ENCODE data around the gene SETBP1.

SETBP1 gene

GRCh38 chr18:45050712-45051601, 370.3 kb downstream of the SETBP1 start:
- POLR2A ChIA-PET = no interaction called here
- TF ChIP-seq ZNF530 (tag by site-specific recombination; IDR thresholded peaks at IDR 0.05; ENCODE audit: low read depth) (no peak), ZNF664 (tag by site-specific recombination; IDR thresholded peaks at IDR 0.05) (0 out of 2 replicates have a peak, but pooled peaks have one; percentile 55), ZNF677 (tag by site-specific recombination; IDR thresholded peaks at IDR 0.05) (no peak), SETDB1 (IDR thresholded peaks at IDR 0.05; ENCODE audit: insufficient read length, low read length) (no peak), ZNF362 (tag by site-specific recombination; IDR thresholded peaks at IDR 0.05) (0 out of 2 replicates have a peak, but pooled peaks have one; percentile 28), ZNF596 (tag by site-specific recombination; IDR thresholded peaks at IDR 0.05) (no peak), ZNF423 (tag by site-specific recombination; IDR thresholded peaks at IDR 0.05) (no peak), ZNF341 (tag by site-specific recombination; IDR thresholded peaks at IDR 0.05; ENCODE audit: low read depth) (no peak), GFI1B (tag by site-specific recombination; IDR thresholded peaks at IDR 0.05) (peak; percentile 98), ZNF140 (tag by site-specific recombination; IDR thresholded peaks at IDR 0.05) (no peak), ZFP69B (tag by site-specific recombination; IDR thresholded peaks at IDR 0.05) (0 out of 2 replicates have a peak, but pooled peaks have one; percentile 43), ZNF223 (tag by site-specific recombination; IDR thresholded peaks at IDR 0.05) (no peak), ZNF214 (tag by site-specific recombination; IDR thresholded peaks at IDR 0.05; ENCODE audit: borderline replicate concordance) (no peak), ZNF433 (tag by site-specific recombination; IDR thresholded peaks at IDR 0.05; ENCODE audit: low read depth) (no peak), ZBTB1 (tag by site-specific recombination; IDR thresholded peaks at IDR 0.05) (0 out of 2 replicates have a peak, but pooled peaks have one; percentile 78), ZBTB48 (tag by site-specific recombination; IDR thresholded peaks at IDR 0.05) (no peak), ZNF302 (tag by site-specific recombination; IDR thresholded peaks at IDR 0.05; ENCODE audit: low read depth) (no peak), FEZF1 (tag by site-specific recombination; IDR thresholded peaks at IDR 0.05) (peak; percentile 80), ZNF560 (tag by site-specific recombination; IDR thresholded peaks at IDR 0.05; ENCODE audit: borderline replicate concordance) (no peak), ZSCAN5A (tag by site-specific recombination; IDR thresholded peaks at IDR 0.05) (no peak), ZNF48 (tag by site-specific recombination; IDR thresholded peaks at IDR 0.05) (no peak), ZNF248 (tag by site-specific recombination; IDR thresholded peaks at IDR 0.05) (no peak), KLF8 (tag by site-specific recombination; IDR thresholded peaks at IDR 0.05) (no peak), ZNF169 (tag by site-specific recombination; IDR thresholded peaks at IDR 0.05) (no peak), ZNF624 (tag by site-specific recombination; IDR thresholded peaks at IDR 0.05) (no peak), ZNF777 (tag by site-specific recombination; IDR thresholded peaks at IDR 0.05; ENCODE audit: borderline replicate concordance) (no peak), SALL2 (tag by site-specific recombination; IDR thresholded peaks at IDR 0.05; ENCODE audit: borderline replicate concordance) (no peak), SP7 (tag by site-specific recombination; IDR thresholded peaks at IDR 0.05) (peak; percentile 96), ZNF354C (tag by site-specific recombination; IDR thresholded peaks at IDR 0.05; ENCODE audit: borderline replicate concordance, low read depth) (no peak)
- TF ChIP-seq, protein P1, sequence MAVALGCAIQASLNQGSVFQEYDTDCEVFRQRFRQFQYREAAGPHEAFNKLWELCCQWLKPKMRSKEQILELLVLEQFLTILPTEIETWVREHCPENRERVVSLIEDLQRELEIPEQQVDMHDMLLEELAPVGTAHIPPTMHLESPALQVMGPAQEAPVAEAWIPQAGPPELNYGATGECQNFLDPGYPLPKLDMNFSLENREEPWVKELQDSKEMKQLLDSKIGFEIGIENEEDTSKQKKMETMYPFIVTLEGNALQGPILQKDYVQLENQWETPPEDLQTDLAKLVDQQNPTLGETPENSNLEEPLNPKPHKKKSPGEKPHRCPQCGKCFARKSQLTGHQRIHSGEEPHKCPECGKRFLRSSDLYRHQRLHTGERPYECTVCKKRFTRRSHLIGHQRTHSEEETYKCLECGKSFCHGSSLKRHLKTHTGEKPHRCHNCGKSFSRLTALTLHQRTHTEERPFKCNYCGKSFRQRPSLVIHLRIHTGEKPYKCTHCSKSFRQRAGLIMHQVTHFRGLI (tag by site-specific recombination; IDR thresholded peaks at IDR 0.05) = peak; percentile 42; the same call in 1 of the 2 replicates
- TF ChIP-seq, protein P2, sequence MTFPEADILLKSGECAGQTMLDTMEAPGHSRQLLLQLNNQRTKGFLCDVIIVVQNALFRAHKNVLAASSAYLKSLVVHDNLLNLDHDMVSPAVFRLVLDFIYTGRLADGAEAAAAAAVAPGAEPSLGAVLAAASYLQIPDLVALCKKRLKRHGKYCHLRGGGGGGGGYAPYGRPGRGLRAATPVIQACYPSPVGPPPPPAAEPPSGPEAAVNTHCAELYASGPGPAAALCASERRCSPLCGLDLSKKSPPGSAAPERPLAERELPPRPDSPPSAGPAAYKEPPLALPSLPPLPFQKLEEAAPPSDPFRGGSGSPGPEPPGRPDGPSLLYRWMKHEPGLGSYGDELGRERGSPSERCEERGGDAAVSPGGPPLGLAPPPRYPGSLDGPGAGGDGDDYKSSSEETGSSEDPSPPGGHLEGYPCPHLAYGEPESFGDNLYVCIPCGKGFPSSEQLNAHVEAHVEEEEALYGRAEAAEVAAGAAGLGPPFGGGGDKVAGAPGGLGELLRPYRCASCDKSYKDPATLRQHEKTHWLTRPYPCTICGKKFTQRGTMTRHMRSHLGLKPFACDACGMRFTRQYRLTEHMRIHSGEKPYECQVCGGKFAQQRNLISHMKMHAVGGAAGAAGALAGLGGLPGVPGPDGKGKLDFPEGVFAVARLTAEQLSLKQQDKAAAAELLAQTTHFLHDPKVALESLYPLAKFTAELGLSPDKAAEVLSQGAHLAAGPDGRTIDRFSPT (tag by site-specific recombination; IDR thresholded peaks at IDR 0.05) = no peak

More at GRCh38 chr18:45050712-45051601, 370.3 kb downstream of the SETBP1 start:
- no peak overlapping the region for H3K4me3 ChIP-seq (ENCODE audit: low read depth, low read length)
- H3K27ac ChIP-seq (ENCODE audit: extremely low read depth, low read depth, low read length) = peak overlapping the region; percentile 68
- H3K36me3 ChIP-seq (ENCODE audit: control insufficient read depth in 2 of 2, insufficient read depth in 1 of 2, low read length in 2 of 2) = no peaks in the 10 kb centered on the region
- CTCF ChIA-PET = interaction anchor here (1.2 kb wide), 1 partner anchor 162 kb away, joined by 6 read pairs; no protein-coding TSS in a partner anchor
- no peaks in the 10 kb centered on the region for H3K9me3 ChIP-seq (ENCODE audit: control insufficient read depth, insufficient read depth, low read depth, low read length)
- peaks cover 22% of the 10 kb centered on the region for H3K4me1 ChIP-seq (ENCODE audit: control insufficient read depth, insufficient read depth, low read length)
